GM20000 (cell line): ENCODE results near the gene SLC18B1.

Experiments
- DNase-seq: peaks from one replicate; pipeline ENCODE4 v3.0.0; 2012; ENCODE audit warnings: low spot score
- TF ChIP-seq, protein P1 (sequence below): IDR thresholded peaks from 2 replicates; pipeline ENCODE4 v1.5.1; 2012; ENCODE audit warnings: mild to moderate bottlenecking, control low read depth; ENCODE audit errors: extremely low read depth, missing control alignments

Gene SLC18B1

GRCh38 chr6:132728616-132729015, 69.8 kb downstream of the SLC18B1 start:
- TF ChIP-seq, protein P1, sequence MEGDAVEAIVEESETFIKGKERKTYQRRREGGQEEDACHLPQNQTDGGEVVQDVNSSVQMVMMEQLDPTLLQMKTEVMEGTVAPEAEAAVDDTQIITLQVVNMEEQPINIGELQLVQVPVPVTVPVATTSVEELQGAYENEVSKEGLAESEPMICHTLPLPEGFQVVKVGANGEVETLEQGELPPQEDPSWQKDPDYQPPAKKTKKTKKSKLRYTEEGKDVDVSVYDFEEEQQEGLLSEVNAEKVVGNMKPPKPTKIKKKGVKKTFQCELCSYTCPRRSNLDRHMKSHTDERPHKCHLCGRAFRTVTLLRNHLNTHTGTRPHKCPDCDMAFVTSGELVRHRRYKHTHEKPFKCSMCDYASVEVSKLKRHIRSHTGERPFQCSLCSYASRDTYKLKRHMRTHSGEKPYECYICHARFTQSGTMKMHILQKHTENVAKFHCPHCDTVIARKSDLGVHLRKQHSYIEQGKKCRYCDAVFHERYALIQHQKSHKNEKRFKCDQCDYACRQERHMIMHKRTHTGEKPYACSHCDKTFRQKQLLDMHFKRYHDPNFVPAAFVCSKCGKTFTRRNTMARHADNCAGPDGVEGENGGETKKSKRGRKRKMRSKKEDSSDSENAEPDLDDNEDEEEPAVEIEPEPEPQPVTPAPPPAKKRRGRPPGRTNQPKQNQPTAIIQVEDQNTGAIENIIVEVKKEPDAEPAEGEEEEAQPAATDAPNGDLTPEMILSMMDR: no peak
- DNase-seq: no peak

GRCh38 chr6:132726608-132726975, 71.8 kb downstream of the SLC18B1 start:
- TF ChIP-seq, protein P1: no peak
- DNase-seq: no peak

- DNase-seq: no peak
- TF ChIP-seq, protein P1: no peak
Measured at GRCh38 chr6:132725947-132726607, 72.4 kb downstream of the SLC18B1 start.

- TF ChIP-seq, protein P1: no peak
- DNase-seq: no peak
Measured at GRCh38 chr6:132725471-132725870, 73.0 kb downstream of the SLC18B1 start.

GRCh38 chr6:132719736-132720448, 78.5 kb downstream of the SLC18B1 start:
- DNase-seq: no peak
- TF ChIP-seq, protein P1: no peak
